Peyer's patch (tissue), 4 donors: Measurements from ENCODE around the gene DDI2.

Source experiments
- POLR2A ChIP-seq, 2 donors: fragments of 450-650 bp; IDR thresholded peaks; one replicate each; pipeline ENCODE4 v1.5.1; 2017; ENCODE audit warnings: antibody characterized with exemption in 2 of 2, mild to moderate bottlenecking in 2 of 2, moderate library complexity in 2 of 2
- TF ChIP-seq, protein P1 (sequence below), 6 experiments: fragments of 450-650 bp in 4 of 6; fragments of 200-600 bp in 2 of 6; sonication (generic) in 1 of 6; IDR thresholded peaks; one replicate each; pipeline ENCODE4 v1.5.1; 2017 to 2019; ENCODE audit warnings: antibody characterized with exemption in 6 of 6, mild to moderate bottlenecking in 3 of 6, moderate library complexity in 1 of 6

DNA sequence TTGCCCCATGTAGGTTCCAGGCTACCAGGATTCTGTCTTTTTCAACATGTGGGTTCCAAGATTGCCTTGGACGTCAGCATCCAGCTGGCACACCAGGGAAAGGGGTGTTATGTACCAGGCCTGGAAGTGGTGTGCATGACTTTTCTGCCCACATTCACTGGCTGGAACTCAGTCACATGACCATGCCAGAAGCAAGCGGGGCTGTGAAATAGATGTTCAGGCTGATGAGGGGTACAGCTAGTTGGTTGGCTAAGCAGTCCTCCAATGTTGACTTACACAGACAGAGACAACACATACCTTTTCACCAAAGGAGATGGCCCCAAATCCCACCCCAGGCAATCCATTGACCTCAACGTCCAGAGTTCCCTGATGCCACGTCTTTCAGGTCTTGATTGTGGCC lies 52.6 kb downstream of the DDI2 start:
- TF ChIP-seq POLR2A (IDR thresholded peaks at IDR 0.05) = no peak
- TF ChIP-seq, protein P1, sequence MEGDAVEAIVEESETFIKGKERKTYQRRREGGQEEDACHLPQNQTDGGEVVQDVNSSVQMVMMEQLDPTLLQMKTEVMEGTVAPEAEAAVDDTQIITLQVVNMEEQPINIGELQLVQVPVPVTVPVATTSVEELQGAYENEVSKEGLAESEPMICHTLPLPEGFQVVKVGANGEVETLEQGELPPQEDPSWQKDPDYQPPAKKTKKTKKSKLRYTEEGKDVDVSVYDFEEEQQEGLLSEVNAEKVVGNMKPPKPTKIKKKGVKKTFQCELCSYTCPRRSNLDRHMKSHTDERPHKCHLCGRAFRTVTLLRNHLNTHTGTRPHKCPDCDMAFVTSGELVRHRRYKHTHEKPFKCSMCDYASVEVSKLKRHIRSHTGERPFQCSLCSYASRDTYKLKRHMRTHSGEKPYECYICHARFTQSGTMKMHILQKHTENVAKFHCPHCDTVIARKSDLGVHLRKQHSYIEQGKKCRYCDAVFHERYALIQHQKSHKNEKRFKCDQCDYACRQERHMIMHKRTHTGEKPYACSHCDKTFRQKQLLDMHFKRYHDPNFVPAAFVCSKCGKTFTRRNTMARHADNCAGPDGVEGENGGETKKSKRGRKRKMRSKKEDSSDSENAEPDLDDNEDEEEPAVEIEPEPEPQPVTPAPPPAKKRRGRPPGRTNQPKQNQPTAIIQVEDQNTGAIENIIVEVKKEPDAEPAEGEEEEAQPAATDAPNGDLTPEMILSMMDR (IDR thresholded peaks at IDR 0.05) = no peak
